ENCODE data around the gene SLC20A1.
"Not testable (repeated sequence)": the region's sequence is repeated elsewhere in the genome, so short reads cannot be mapped to it uniquely, and the experiment has no call there.

SLC20A1 gene, protein sequence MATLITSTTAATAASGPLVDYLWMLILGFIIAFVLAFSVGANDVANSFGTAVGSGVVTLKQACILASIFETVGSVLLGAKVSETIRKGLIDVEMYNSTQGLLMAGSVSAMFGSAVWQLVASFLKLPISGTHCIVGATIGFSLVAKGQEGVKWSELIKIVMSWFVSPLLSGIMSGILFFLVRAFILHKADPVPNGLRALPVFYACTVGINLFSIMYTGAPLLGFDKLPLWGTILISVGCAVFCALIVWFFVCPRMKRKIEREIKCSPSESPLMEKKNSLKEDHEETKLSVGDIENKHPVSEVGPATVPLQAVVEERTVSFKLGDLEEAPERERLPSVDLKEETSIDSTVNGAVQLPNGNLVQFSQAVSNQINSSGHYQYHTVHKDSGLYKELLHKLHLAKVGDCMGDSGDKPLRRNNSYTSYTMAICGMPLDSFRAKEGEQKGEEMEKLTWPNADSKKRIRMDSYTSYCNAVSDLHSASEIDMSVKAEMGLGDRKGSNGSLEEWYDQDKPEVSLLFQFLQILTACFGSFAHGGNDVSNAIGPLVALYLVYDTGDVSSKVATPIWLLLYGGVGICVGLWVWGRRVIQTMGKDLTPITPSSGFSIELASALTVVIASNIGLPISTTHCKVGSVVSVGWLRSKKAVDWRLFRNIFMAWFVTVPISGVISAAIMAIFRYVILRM

GRCh38 chr2:112645310-112646101 is at the start of gene SLC20A1:
SLC20A1 (plus strand) TSS chr2:112645939; CDS start chr2:112646829, 890 bp downstream.
- DNase-seq (ENCODE audit: low read depth): peak; percentile 97

GRCh38 chr2:112597537-112598322 is 48.0 kb upstream of the SLC20A1 start:
- DNase-seq (ENCODE audit: low read depth): no peak

DNA sequence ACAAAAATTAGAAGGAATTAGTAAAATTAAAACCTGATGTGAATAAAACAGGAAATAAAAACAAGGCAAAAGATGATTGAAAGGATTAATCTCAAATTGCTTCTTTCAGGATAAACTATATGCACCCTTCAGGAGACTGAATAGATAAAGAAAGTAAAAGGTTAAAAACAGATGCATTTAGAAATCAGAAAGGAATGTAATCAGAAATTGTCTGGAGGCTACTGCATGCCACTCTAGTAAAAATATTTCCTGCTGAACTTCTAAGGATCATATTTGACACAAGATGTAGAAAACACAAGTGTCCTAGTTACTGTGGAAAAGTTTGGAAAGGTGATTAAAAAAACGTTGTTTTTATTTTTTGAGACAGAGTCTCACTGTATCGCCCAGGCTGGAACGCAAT is 45.1 kb upstream of the SLC20A1 start:
- DNase-seq (ENCODE audit: low read depth): no peak

DNA sequence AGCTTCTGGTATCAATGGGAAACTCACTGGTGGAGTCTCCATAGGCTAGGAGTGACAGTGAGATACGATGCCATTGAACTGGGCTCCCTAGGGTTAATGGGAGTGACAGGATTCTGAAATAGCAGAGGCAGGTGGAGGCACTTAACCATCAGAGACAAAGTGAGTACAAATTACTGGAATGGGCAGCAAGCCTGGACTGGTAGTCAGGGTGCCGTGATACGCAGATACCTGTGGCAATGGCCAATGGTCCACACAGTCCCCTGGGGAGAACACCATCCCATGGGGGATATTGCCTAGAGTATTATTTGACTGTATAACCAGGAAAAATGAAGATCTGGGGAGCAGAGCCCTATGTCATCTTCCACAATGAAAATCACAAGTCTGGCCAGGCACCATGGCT is 44.0 kb upstream of the SLC20A1 start:
- DNase-seq (ENCODE audit: low read depth): no peak

- no peak for DNase-seq (ENCODE audit: low read depth)
Observed at GRCh38 chr2:112602917-112603316, 42.8 kb upstream of the SLC20A1 start.

GRCh38 chr2:112603731-112604130 is 42.0 kb upstream of the SLC20A1 start:
- DNase-seq (ENCODE audit: low read depth): no peak

- no peak for DNase-seq (ENCODE audit: low read depth)
Observed at GRCh38 chr2:112604952-112605351, 40.8 kb upstream of the SLC20A1 start.

DNA sequence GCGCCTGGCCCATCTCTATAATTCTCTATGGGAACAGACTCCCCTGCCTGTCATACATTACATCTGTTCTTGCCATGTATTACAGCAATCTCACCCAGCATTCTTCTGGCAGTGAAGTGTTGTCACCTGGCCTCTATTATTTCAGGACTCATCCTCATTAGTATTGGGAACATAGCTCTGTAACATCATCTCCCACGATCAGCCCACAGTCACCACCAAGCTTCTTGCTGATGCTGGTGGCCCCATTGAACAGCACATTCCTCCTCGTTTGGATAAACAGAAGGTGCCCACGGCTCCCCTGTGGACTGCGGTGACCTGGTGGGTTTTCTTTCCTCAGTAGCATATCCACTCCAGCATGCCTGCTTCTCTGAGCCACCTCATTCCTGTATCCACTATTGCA is 39.8 kb upstream of the SLC20A1 start:
- DNase-seq (ENCODE audit: low read depth): no peak

DNA sequence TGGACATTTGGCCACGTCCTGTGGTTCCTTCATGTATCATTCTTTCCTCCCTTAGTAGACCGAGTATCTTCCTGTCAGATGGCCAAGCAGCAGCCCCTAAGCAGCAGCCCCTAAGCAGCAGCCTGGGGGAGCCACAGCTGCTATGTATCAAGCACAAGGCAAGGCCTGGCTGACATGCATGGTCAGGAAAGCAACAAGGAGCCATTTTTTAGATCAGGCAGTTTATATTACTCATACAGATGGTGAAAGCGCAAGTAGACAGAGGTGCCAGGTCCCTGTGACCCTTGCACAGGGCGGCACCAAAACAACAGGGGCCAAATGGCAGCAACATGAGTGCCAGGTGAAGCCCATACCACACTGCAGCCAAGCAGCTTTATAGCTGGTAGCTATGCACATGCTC is 39.2 kb upstream of the SLC20A1 start:
- DNase-seq (ENCODE audit: low read depth): no peak

GRCh38 chr2:112607680-112608438 is 37.9 kb upstream of the SLC20A1 start:
- DNase-seq (ENCODE audit: low read depth): no peak

GRCh38 chr2:112609320-112609719 is 36.4 kb upstream of the SLC20A1 start:
- DNase-seq (ENCODE audit: low read depth): not testable (repeated sequence)

- DNase-seq (ENCODE audit: low read depth): not testable (repeated sequence)
Observed at GRCh38 chr2:112612283-112612682, 33.5 kb upstream of the SLC20A1 start.

GRCh38 chr2:112614201-112614840 is 31.4 kb upstream of the SLC20A1 start:
- no peak for DNase-seq (ENCODE audit: low read depth)

DNA sequence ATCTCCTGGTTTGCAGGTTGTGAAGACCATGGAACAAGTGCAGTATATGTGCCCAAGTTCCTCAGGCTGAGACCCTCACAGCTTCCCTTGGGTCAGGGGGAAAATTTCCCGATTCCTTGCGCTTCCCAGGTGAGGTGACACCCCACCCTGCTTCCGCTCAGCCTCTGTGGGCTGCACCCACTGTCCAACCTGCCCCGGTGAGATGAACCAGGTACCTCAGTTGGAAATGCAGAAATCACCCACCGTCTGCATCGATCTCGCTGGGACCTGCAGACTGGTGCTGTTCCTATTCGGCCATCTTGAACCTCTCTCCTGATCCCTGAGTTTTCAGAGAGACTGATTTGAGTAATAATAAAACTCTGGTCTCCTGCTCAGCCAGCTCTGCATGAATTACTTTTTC is 30.7 kb upstream of the SLC20A1 start:
- DNase-seq (ENCODE audit: low read depth): no peak

GRCh38 chr2:112615798-112616197 is 29.9 kb upstream of the SLC20A1 start:
- DNase-seq (ENCODE audit: low read depth): not testable (repeated sequence)

GRCh38 chr2:112618383-112618782 is 27.4 kb upstream of the SLC20A1 start:
- DNase-seq (ENCODE audit: low read depth): no peak

DNA sequence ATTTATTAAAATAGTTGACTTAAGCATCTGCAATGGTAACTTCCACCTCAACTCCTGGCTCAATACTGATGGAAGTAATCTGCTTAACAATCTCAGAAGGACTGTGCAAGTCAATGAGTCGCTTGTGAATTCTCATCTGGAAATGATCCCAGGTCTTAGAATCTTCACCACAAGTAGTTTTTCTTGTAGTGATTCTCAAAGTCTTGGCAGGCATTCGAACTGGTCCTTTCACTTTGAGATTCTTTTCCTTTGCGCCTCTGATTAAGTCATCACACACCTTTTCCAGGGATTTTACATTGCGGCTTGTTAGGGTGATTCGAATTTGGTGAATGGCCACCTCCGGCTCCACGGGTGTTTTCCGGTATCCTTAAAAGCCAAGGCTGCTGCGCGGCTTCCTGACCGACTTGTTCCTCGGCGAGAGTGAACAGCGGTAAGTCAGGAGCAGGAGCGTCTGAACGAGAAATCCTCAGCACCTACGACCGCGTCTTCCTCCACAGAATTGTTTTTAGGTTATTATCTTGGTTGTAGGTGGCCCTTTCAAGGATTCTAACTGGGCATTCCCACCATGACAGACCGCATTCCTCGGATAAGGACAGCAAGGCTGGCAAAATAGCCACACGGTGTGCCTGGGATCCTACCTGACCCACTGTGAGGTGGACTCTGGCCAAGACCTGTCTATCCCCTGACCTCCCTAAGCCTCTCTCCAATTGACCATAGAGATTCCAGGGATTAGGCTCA is 23.8 kb upstream of the SLC20A1 start:
- no peak for DNase-seq (ENCODE audit: low read depth)

- no peak for DNase-seq (ENCODE audit: low read depth)
Observed at GRCh38 chr2:112622528-112622849, 23.2 kb upstream of the SLC20A1 start.

GRCh38 chr2:112623913-112624777 is 21.6 kb upstream of the SLC20A1 start:
- peak; percentile 47 for DNase-seq (ENCODE audit: low read depth)

All from activated gamma-delta T cell treated with anti-CD3 and anti-CD28 coated beads, Interleukin-2, amount 50 U/mL, for 16 hours (primary cell).